GM19324 (cell line): Measurements from ENCODE around the gene PROSER3.

Experiments
- ATAC-seq: cut with Tn5 transposase; IDR thresholded peaks from one replicate; pipeline ENCODE4 v1.9.1; 2021; ENCODE audit warnings: mild to moderate bottlenecking, moderate library complexity; ENCODE audit not compliant: unreplicated experiment, low FRiP score

The PROSER3 gene

GRCh38 chr19:35812220-35813042, 54.5 kb downstream of the PROSER3 start, which contains the start of gene PRODH2:
Gene PRODH2, minus strand, starts transcription at chr19:35812845. Its CDS starts 40 bp downstream, at chr19:35812805.
- no peak for ATAC-seq

- no peak for ATAC-seq
Measured at GRCh38 chr19:35813043-35813890, 55.3 kb downstream of the PROSER3 start.

GRCh38 chr19:35816262-35816661, 58.3 kb downstream of the PROSER3 start:
- ATAC-seq, result no peak

GRCh38 chr19:35816846-35817245, 58.9 kb downstream of the PROSER3 start:
- ATAC-seq, result no peak

- ATAC-seq, result no peak
Measured at GRCh38 chr19:35818445-35818844, 60.5 kb downstream of the PROSER3 start.
